DMS153 (cell line): ENCODE measurements around the gene CDH15.
"Not testable (repeated sequence)": the region's sequence is repeated elsewhere in the genome, so short reads cannot be mapped to it uniquely, and the experiment has no call there.

Source experiments
- DNase-seq: peaks from one replicate; lab custom pipeline; 2025; lab: John Stamatoyannopoulos, UW

The CDH15 gene

DNA sequence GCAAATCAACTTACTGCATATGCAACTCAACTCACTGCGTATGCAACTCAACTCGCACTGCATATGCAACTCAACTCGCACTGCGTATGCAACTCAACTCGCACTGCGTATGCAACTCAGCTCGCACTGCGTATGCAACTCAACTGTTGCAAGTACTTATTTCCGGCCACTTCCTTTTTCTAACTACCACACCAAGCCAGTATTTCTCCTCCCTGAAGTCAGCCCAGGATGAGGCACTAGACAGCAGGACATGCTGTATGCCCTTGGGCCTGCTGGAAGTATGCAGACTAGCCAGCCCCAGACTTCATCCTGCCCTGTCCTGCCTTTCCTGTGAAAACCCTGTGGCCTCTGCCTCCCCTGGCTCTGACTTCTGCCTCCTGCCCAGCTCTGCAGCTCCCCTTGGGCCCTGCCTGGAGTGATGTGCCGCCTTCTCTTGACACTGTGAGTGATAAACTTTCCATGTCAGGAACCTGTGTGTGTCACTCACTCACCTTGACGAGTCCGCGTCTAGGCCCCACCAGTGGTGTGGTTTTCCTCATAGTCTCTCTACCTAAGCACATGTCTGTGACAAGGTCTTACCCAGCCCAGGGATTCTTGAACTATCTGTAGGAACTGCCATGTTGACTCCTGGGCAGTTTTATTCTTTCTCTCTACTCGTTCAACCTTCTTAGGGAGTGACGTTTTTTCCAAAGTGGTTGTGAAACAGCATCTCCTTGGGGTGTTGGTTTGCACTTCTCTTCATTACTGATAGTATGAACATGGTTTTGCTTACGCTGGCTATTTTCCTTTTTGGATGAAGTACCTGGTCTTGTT lies 62.3 kb downstream of the CDH15 start:
- DNase-seq = no peak

DNA sequence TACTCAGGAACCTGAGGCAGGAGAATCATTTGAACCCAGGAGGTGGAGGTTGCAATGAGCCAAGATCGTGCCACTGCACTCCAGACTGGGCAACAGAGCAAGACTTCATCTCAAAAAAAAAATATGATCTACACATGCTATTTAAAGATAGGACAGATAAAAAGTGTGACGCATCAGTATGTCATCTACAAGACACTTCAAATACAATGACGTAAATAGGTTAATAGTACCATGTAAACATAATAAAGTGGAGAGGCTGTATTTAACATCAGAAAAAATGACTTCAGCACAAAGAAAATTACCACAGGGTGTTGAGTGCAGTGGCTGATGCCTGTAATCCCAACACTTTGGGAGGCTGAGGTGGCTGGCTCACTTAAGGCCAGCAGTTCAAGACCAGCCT lies 66.2 kb downstream of the CDH15 start:
- no peak for DNase-seq

DNA sequence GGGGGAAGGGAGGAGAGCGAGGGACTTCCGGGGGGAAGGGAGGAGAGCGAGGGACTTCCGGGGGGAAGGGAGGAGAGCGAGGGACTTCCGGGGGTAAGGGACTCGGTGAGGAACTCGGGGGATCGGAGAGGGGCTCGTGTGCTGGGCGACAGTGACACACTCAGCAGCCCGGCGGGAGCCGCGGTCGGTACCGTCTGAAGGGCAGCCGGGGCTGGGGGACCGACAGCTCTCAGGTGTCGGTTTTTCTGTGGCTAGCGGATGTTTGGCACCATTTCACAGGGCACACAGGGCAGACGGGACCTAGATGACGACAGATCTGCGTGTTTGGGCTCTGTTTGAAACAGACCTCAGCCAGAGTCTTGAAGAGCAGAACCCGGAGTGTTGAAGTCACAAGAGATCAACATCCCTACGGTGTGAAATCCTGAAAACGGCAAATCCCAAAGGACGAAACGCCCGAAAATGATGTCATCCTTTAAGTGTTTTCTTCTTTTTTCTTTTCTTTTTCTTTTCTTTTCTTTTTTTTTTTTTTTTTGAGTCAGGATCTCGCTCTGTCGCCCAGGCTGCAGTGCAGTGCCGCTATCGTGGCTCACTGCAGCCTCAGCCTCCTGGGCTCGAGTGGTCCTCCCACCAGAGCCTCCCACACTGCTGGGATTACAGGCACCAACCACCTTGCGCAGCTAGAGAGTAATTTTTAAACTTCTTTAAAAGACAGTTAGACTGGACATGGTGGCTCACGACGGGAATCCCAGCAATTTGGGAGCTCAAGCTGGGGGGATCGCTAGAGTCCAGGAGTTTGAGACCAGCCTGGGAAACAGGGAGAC lies 69.8 kb downstream of the CDH15 start:
- no peak for DNase-seq

DNA sequence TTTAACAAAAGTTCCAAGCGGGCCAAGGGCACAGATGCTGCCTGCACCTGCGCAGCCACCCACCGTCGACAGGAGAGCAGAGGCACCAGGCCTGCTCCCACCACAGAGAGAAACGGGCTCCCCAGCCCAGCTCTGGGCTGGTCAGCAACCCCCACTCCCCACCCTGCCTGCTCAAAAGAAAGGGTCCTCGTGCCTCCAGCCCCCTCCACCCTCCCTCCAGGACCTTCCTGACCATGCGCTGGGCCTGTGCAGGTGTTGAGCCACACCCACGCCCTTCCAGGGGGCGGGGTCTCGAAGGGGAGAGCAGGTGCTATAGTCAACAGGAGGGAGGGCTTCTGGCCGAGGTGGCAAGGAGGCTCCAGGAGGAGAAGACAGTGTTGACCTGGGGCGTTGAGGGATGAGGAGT lies 71.2 kb downstream of the CDH15 start:
- DNase-seq = no peak

DNA sequence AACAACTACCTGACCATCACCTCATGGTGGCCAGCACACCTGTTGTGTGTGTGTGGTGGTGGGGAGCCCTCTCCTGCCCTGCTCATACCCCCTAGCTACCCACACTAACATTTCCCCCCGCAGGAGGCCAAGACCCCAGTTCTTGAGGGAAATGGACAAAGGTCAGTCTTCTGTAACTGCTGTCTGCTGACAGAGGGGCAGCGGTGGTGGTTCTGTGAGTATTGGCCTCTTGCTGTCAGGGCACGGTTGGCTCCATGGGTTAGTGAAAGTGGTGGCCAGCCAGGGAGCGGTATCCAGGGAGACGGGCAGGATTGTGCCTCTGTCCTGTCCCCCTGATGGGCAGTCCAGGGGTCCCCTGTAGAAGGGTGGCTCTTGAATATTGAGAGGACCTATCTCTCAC lies 72.1 kb downstream of the CDH15 start:
- DNase-seq = no peak

DNA sequence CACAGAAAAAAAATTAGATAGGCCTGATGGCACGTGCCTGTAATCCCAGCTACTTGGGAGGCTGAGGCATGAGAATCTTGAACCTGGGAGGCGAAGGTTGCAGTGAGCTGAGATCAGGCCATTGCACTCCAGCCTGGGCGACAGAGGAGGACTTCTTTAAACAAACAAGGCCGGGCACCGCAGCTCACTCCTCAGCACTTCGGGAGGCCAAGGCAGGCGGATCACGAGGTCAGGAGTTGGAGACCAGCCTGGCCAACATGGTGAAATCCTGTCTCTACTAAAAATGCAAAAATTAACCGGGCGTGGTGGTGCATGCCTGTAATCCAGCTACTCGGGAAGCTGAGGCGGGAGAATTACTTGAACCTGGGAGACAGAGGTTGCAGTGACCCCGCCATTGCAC lies 72.7 kb downstream of the CDH15 start:
- DNase-seq = not testable (repeated sequence)

DNA sequence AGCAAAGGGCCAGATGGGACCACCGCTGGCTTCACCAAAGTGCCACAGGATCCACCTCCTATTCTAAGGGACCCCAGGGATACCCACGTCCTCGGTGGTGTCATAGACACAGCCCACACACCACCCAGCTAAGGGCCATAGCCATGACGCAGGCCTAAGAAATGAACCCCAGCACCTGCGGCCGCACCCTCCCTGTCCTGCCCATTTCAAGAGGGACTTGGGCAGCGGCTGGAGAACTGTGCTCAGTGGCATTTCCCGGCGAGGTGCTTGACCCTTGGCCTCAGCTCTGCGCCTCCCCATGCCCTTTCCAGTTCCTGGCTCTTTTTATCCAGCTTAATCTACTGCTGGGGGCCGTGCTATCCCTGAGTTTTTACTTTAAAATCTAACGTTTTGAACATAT lies 73.2 kb downstream of the CDH15 start:
- DNase-seq = no peak
